OCI-LY1 (cell line): ENCODE results near the gene SCML1.
A peak's percentile ranks its signal among the peaks of the same experiment; 100 is the strongest.

ENCODE experiments used
- H2AFZ ChIP-seq: fragments of 200-600 bp; sonication (generic), shearing (Covaris generic); 2 replicates; pipeline ENCODE4 v1.6.0; 2014; ENCODE audit warnings: antibody characterized with exemption, mild to moderate bottlenecking, low read length
- H3F3A ChIP-seq: fragments of 200-600 bp; sonication (generic), shearing (Covaris generic); 2 replicates; pipeline ENCODE4 v1.6.0; 2014; ENCODE audit warnings: mild to moderate bottlenecking, antibody characterized with exemption, low read length, moderate library complexity; ENCODE audit not compliant: insufficient read depth
- H3K27ac ChIP-seq: fragments of 200-600 bp; sonication (generic); 2 replicates; pipeline ENCODE4 v1.5.1; 2014; ENCODE audit warnings: low read length, mixed run types, mild to moderate bottlenecking, low read depth; ENCODE audit not compliant: poor library complexity, severe bottlenecking
- H3K27me3 ChIP-seq: fragments of 200-600 bp; sonication (generic); 2 replicates; pipeline ENCODE4 v1.6.0; 2014; ENCODE audit warnings: antibody characterized with exemption, mild to moderate bottlenecking, low read length, moderate library complexity; ENCODE audit not compliant: insufficient read depth
- H3K36me3 ChIP-seq: fragments of 200-600 bp; sonication (generic); 2 replicates; pipeline ENCODE4 v1.6.1; 2014; ENCODE audit warnings: mild to moderate bottlenecking, antibody characterized with exemption, low read length, moderate library complexity, mixed read lengths; ENCODE audit not compliant: insufficient read depth
- H3K4me1 ChIP-seq: fragments of 200-600 bp; sonication (generic); 2 replicates; pipeline ENCODE4 v1.5.1; 2014; ENCODE audit warnings: mild to moderate bottlenecking, low read length, moderate library complexity; ENCODE audit not compliant: insufficient read depth, severe bottlenecking
- H3K4me2 ChIP-seq: fragments of 200-600 bp; sonication (generic), shearing (Covaris generic); 2 replicates; pipeline ENCODE4 v1.6.1; 2014; ENCODE audit warnings: low read length
- H3K4me3 ChIP-seq: fragments of 200-600 bp; sonication (generic); 2 replicates; pipeline ENCODE4 v1.5.1; 2014; ENCODE audit warnings: low read length, low read depth, mild to moderate bottlenecking, mixed read lengths; ENCODE audit not compliant: poor library complexity, severe bottlenecking
- H3K79me2 ChIP-seq: fragments of 200-600 bp; shearing (Covaris generic); 2 replicates; pipeline ENCODE4 v1.6.1; 2016; ENCODE audit warnings: mixed run types, low read length, mixed read lengths; ENCODE audit not compliant: insufficient read depth
- H3K9ac ChIP-seq: fragments of 200-600 bp; sonication (generic), shearing (Covaris generic); 2 replicates; pipeline ENCODE4 v1.6.1; 2014; ENCODE audit warnings: mild to moderate bottlenecking, low read length, mixed read lengths
- H3K9me2 ChIP-seq: fragments of 200-600 bp; sonication (generic), shearing (Covaris generic); 2 replicates; pipeline ENCODE4 v1.6.1; 2014; ENCODE audit warnings: low read depth, mild to moderate bottlenecking, low read length, mixed read lengths
- H3K9me3 ChIP-seq: fragments of 200-600 bp; shearing (Covaris generic); 2 replicates; pipeline ENCODE4 v1.6.1; 2014; ENCODE audit warnings: low read length, mixed read lengths
- H4K20me1 ChIP-seq: fragments of 200-600 bp; sonication (generic), shearing (Covaris generic); 2 replicates; pipeline ENCODE4 v1.6.0; 2016; ENCODE audit warnings: mild to moderate bottlenecking, low read length; ENCODE audit not compliant: insufficient read depth
- EZH2 ChIP-seq: fragments of 200-600 bp; sonication (generic), shearing (Covaris generic); IDR thresholded peaks from 2 replicates; pipeline ENCODE4 v1.8.0; 2017; ENCODE audit warnings: borderline replicate concordance, mixed run types, mild to moderate bottlenecking, antibody characterized with exemption, low read length, moderate library complexity, mixed read lengths
- TF ChIP-seq, protein P1 (sequence below): fragments of 200-600 bp; sonication (generic), shearing (Covaris generic); IDR thresholded peaks from 2 replicates; pipeline ENCODE4 v1.5.1; 2017; ENCODE audit warnings: mild to moderate bottlenecking, antibody characterized with exemption, low read length, moderate library complexity, mixed read lengths

Gene SCML1

DNA sequence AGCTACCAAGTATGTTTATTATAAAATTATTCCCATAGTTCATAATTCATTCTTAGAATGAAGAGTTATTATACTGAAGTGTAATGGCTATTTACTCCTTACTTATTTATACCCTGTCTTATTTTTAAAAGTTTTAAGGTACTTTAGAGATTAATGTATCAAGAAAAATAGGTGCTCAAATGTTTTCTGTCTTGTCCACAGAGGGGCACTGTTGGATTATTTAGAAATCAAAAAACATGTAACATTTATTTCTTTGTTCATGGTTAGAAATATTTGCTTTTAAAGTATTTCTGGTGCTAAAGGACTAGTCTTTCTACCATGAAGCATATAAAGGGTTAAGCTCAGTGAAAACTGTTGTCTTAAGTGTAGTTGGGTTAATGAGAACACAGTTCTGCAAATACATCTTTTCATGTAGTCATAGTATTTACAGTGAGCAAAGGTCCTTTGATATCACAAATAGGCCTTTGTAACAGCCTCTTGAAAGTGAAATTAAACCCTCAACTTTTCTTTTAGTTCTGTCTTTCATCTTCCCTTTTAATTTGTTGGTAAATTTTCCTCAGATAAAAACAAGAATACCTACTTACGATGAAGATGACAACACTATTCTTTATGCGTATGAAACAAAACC, 7.7 kb downstream of the SCML1 start:
- H4K20me1 ChIP-seq, result no peaks in the 10 kb centered on the region
- H2AFZ ChIP-seq, result no peak overlapping the region
- no peaks in the 10 kb centered on the region for H3K79me2 ChIP-seq
- H3K9ac ChIP-seq, result no peak overlapping the region
- H3K4me3 ChIP-seq, result no peak overlapping the region
- H3K4me2 ChIP-seq, result no peak overlapping the region
- H3K27me3 ChIP-seq, result no peaks in the 10 kb centered on the region
- no peak for TF ChIP-seq EZH2
- TF ChIP-seq, protein P1, sequence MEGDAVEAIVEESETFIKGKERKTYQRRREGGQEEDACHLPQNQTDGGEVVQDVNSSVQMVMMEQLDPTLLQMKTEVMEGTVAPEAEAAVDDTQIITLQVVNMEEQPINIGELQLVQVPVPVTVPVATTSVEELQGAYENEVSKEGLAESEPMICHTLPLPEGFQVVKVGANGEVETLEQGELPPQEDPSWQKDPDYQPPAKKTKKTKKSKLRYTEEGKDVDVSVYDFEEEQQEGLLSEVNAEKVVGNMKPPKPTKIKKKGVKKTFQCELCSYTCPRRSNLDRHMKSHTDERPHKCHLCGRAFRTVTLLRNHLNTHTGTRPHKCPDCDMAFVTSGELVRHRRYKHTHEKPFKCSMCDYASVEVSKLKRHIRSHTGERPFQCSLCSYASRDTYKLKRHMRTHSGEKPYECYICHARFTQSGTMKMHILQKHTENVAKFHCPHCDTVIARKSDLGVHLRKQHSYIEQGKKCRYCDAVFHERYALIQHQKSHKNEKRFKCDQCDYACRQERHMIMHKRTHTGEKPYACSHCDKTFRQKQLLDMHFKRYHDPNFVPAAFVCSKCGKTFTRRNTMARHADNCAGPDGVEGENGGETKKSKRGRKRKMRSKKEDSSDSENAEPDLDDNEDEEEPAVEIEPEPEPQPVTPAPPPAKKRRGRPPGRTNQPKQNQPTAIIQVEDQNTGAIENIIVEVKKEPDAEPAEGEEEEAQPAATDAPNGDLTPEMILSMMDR, result peak; percentile 32; the same call in 1 of the 2 replicates
- H3K9me2 ChIP-seq, result no peaks in the 10 kb centered on the region
- H3K9me3 ChIP-seq, result no peaks in the 10 kb centered on the region
- no peak overlapping the region for H3K27ac ChIP-seq
- no peaks in the 10 kb centered on the region for H3K4me1 ChIP-seq
- no peaks in the 10 kb centered on the region for H3F3A ChIP-seq
- H3K36me3 ChIP-seq, result no peaks in the 10 kb centered on the region

DNA sequence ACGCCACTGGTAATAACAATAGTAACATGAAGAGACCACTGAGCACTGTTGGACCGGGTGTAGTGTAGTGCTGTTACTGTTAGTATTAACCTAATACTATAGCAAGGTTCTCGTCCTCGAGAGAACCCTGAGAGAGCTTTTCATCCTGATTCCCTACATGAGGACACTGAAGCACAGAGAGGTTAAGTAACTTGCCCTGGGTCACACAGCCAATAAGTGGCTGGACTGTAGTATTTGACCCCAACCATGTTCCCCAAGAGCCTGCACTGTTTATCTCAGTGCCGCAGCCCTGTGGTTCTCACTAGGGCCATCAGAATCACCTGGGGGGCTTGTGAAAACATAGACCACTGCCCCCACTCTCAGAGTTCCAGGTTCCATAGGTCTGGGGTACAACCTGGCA, 10.4 kb downstream of the SCML1 start:
- H4K20me1 ChIP-seq, result no peaks in the 10 kb centered on the region
- H3K79me2 ChIP-seq, result no peaks in the 10 kb centered on the region
- H3K36me3 ChIP-seq, result no peaks in the 10 kb centered on the region
- no peaks in the 10 kb centered on the region for H3K4me1 ChIP-seq
- no peaks in the 10 kb centered on the region for H3K9me2 ChIP-seq
- no peaks in the 10 kb centered on the region for H3F3A ChIP-seq
- H3K4me2 ChIP-seq, result no peak overlapping the region
- no peak overlapping the region for H3K27ac ChIP-seq
- no peak overlapping the region for H3K9ac ChIP-seq
- H2AFZ ChIP-seq, result no peak overlapping the region
- no peaks in the 10 kb centered on the region for H3K9me3 ChIP-seq
- no peak overlapping the region for H3K4me3 ChIP-seq
- H3K27me3 ChIP-seq, result no peaks in the 10 kb centered on the region
- TF ChIP-seq, protein P1, result no peak
- TF ChIP-seq EZH2, result no peak

DNA sequence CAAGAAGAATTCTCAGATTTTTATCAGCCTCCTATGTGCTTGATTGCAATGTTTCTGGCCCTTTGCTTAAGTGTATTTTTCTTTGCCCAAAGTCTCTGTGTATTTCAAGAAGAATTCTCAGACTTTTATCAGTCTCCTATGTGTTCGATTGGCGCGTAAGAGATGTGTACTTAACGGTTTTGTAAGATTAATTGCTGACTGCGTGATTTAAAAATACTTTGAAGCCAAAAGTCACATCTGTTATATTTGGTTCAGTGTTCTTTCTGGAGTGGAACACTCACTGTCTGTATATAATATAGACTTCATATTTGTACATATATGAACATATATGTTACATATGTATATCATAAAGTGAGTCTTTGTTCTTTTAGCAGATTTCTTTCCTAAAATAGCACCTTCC, 11.4 kb downstream of the SCML1 start:
- Histone ChIP-seq H3K4me1 (no peaks in the 10 kb centered on the region), H4K20me1 (no peaks in the 10 kb centered on the region), H3K9me3 (no peaks in the 10 kb centered on the region), H3K9ac (no peak overlapping the region), H3K9me2 (no peaks in the 10 kb centered on the region), H3F3A (no peaks in the 10 kb centered on the region), H3K4me2 (no peak overlapping the region), H3K36me3 (no peaks in the 10 kb centered on the region), H3K27ac (no peak overlapping the region), H2AFZ (no peak overlapping the region), H3K4me3 (no peak overlapping the region), H3K27me3 (no peaks in the 10 kb centered on the region), H3K79me2 (no peaks in the 10 kb centered on the region)
- TF ChIP-seq, protein P1, result no peak
- no peak for TF ChIP-seq EZH2
